Measurements from ENCODE around the gene SCN10A. TPM values are rescaled to one million over a fixed set of nuclear protein-coding genes. Genes with fewer than 3 reads are reported as not detected.
A peak's percentile ranks its signal among the peaks of the same experiment; 100 is the strongest.

Gene SCN10A
- total RNA-seq, 4 donors from 2014 or later: not detected

DNA sequence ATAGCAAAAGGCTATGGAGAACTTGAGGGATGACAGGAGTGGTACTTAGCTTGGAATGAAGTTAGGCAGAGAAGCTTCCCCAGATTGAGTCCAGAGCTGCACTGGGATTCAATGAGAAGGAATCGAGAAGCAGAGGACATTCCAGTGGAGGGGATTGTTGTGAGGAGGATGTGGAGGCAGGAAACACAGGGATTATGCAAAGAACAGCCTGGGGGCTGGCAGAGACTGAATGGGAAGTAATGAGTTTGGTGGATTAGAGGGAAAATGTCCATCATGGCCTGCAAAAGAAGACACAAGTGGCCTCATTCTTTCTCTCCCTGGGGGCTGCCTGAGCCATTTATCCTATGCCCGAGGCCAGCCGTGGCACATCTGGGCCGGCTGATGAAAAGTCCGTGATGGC is 20.5 kb upstream of the SCN10A start:
- DNase-seq: no peak
- Histone ChIP-seq H3K27ac (no peak overlapping the region), H3K4me3 (no peak overlapping the region), H3K9me3 (no peaks in the 10 kb centered on the region), H3K27me3 (no peaks in the 10 kb centered on the region), H3K4me1 (no peaks in the 10 kb centered on the region), H3K36me3 (no peaks in the 10 kb centered on the region)
- TF ChIP-seq POLR2A (IDR thresholded peaks at IDR 0.05): no peak
- TF ChIP-seq, protein P1, sequence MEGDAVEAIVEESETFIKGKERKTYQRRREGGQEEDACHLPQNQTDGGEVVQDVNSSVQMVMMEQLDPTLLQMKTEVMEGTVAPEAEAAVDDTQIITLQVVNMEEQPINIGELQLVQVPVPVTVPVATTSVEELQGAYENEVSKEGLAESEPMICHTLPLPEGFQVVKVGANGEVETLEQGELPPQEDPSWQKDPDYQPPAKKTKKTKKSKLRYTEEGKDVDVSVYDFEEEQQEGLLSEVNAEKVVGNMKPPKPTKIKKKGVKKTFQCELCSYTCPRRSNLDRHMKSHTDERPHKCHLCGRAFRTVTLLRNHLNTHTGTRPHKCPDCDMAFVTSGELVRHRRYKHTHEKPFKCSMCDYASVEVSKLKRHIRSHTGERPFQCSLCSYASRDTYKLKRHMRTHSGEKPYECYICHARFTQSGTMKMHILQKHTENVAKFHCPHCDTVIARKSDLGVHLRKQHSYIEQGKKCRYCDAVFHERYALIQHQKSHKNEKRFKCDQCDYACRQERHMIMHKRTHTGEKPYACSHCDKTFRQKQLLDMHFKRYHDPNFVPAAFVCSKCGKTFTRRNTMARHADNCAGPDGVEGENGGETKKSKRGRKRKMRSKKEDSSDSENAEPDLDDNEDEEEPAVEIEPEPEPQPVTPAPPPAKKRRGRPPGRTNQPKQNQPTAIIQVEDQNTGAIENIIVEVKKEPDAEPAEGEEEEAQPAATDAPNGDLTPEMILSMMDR (IDR thresholded peaks at IDR 0.05): no peak

GRCh38 chr3:38835939-38836338 is 19.9 kb upstream of the SCN10A start:
- Histone ChIP-seq H3K4me1 (no peaks in the 10 kb centered on the region), H3K9me3 (no peaks in the 10 kb centered on the region), H3K36me3 (no peaks in the 10 kb centered on the region), H3K27me3 (no peaks in the 10 kb centered on the region), H3K4me3 (no peak overlapping the region), H3K27ac (no peak overlapping the region)
- no peak for DNase-seq
- TF ChIP-seq POLR2A (IDR thresholded peaks at IDR 0.05): no peak
- TF ChIP-seq, protein P1 (IDR thresholded peaks at IDR 0.05): no peak

DNA sequence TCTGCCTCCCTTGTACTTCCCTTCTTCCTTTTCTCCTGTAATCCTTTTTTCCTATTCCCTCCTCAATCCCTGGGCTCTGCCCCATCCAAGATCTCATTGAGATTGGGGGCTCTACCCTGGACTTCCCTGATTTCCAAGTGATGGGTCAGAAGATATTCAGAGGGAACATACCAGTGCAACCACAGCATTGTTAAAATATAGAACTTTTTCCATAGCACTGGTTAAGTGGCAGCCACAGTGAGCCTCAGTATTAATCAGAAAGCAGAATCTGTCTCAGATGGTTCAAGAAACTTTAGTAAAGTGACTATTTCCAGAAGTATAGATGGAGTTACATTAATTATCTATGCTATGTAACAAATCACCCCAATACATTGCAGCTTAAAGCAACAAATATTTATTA is 18.7 kb upstream of the SCN10A start:
- TF ChIP-seq, protein P1 (IDR thresholded peaks at IDR 0.05): no peak
- no peak for TF ChIP-seq POLR2A (IDR thresholded peaks at IDR 0.05)

GRCh38 chr3:38834110-38834509 is 18.1 kb upstream of the SCN10A start:
- Histone ChIP-seq H3K9me3 (no peaks in the 10 kb centered on the region), H3K4me1 (no peaks in the 10 kb centered on the region), H3K36me3 (no peaks in the 10 kb centered on the region), H3K27me3 (no peaks in the 10 kb centered on the region), H3K4me3 (no peak overlapping the region), H3K27ac (peak overlapping the region in 1 of 4 donors; percentile 7)
- TF ChIP-seq POLR2A (IDR thresholded peaks at IDR 0.05): no peak
- TF ChIP-seq, protein P1 (IDR thresholded peaks at IDR 0.05): no peak
- peak in 1 of 3 donors; percentile 55 for DNase-seq

More for the DNA sequence above, 18.7 kb upstream of the SCN10A start:
- no peak overlapping the region for H3K4me3 ChIP-seq
- no peak overlapping the region for H3K27ac ChIP-seq
- DNase-seq: no peak
- no peaks in the 10 kb centered on the region for H3K9me3 ChIP-seq
- no peaks in the 10 kb centered on the region for H3K4me1 ChIP-seq
- no peaks in the 10 kb centered on the region for H3K27me3 ChIP-seq
- no peaks in the 10 kb centered on the region for H3K36me3 ChIP-seq

GRCh38 chr3:38829404-38829803 is 13.4 kb upstream of the SCN10A start:
- no peaks in the 10 kb centered on the region for H3K27me3 ChIP-seq
- H3K4me1 ChIP-seq: no peaks in the 10 kb centered on the region
- no peak overlapping the region for H3K27ac ChIP-seq
- no peak for DNase-seq
- TF ChIP-seq, protein P1 (IDR thresholded peaks at IDR 0.05): no peak
- no peaks in the 10 kb centered on the region for H3K36me3 ChIP-seq
- no peak overlapping the region for H3K4me3 ChIP-seq
- H3K9me3 ChIP-seq: no peaks in the 10 kb centered on the region

DNA sequence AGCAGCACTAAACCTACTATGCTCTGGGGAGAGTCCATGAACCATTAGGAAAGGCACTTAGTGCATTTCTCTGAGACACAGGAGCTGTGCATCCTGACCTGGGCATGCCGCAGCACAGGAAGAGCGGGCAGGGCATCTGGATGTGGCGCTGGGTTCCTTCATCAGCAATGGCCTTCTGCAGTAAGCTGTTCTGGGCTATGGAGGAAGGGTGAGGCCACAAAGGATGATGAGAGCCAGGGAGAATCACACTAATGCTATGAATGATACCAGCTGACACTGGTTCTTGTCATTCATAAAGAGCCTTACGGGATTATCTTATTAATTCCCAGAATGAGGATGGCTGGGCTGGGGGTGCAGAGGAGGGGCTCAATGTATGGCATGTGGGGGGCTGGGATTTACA is 12.7 kb upstream of the SCN10A start:
- Histone ChIP-seq H3K27me3 (no peaks in the 10 kb centered on the region), H3K4me3 (no peak overlapping the region), H3K4me1 (no peaks in the 10 kb centered on the region), H3K27ac (no peak overlapping the region), H3K9me3 (no peaks in the 10 kb centered on the region), H3K36me3 (no peaks in the 10 kb centered on the region)
- TF ChIP-seq POLR2A (IDR thresholded peaks at IDR 0.05): no peak
- TF ChIP-seq, protein P1 (IDR thresholded peaks at IDR 0.05): no peak
- DNase-seq: no peak

Measured in Peyer's patch (tissue), 4 donors.